AG04449 (cell line): Measurements from ENCODE around the gene CNTN2.

Experiments used
- CTCF ChIA-PET: fragments of 350-600 bp; formaldehyde crosslinking; extraction: SDS; loops from one replicate; lab custom pipeline; 2021; ENCODE audit warnings: antibody characterized with exemption; lab: Yijun Ruan, JAX
- POLR2A ChIA-PET: fragments of 400-600, 350-600 bp; formaldehyde crosslinking; extraction: SDS; loops from one replicate; lab custom pipeline; 2020; ENCODE audit warnings: antibody characterized with exemption, inconsistent platforms; lab: Yijun Ruan, JAX
- DNase-seq: peaks from one replicate; pipeline ENCODE4 v3.0.0-alpha.2; 2010; ENCODE audit warnings: low read depth, low spot score
- H3K4me3 ChIP-seq: 2 replicates; pipeline ENCODE4 v1.5.1; 2011; ENCODE audit warnings: low read depth, mild to moderate bottlenecking, control low read depth, low read length
- CTCF ChIP-seq: IDR thresholded peaks from one replicate; pipeline ENCODE4 v1.5.1; 2011; ENCODE audit warnings: mild to moderate bottlenecking, moderate library complexity, low read length, control low read depth, inconsistent platforms; ENCODE audit not compliant: insufficient read depth; ENCODE audit errors: missing control alignments

CNTN2 gene

GRCh38 chr1:205042911-205043806 lies at the start of gene CNTN2:
Gene CNTN2 (plus strand): TSS chr1:205043212. CDS start chr1:205053186, 9,974 bp downstream.
- ChIA-PET CTCF (interaction anchor here (1.0 to 5.9 kb wide), 3 partner anchors 18 to 236 kb away, joined by 3 to 47 read pairs (median 14); no protein-coding TSS in a partner anchor), POLR2A (no interaction called here)
- no peak for DNase-seq
- no peak within 1 kb of the TSS for H3K4me3 ChIP-seq
- TF ChIP-seq CTCF: no peak

- no peak for DNase-seq
- CTCF ChIA-PET: interaction anchor here (1.2 to 13.0 kb wide), 7 partner anchors 8 to 260 kb away, joined by 3 to 269 read pairs (median 4); no protein-coding TSS in a partner anchor
- POLR2A ChIA-PET: no interaction called here
These were observed 48.7 kb upstream of the CNTN2 start for GRCh38 chr1:204994086-204994862.

GRCh38 chr1:204996981-204997380 lies 46.0 kb upstream of the CNTN2 start:
- ChIA-PET CTCF (interaction anchor here (1.7 to 11.2 kb wide), 5 partner anchors 9 to 145 kb away, joined by 6 to 262 read pairs (median 65); no protein-coding TSS in a partner anchor), POLR2A (no interaction called here)
- DNase-seq: no peak
- no peak for TF ChIP-seq CTCF
- no peak overlapping the region for H3K4me3 ChIP-seq

More at GRCh38 chr1:204994086-204994862, 48.7 kb upstream of the CNTN2 start:
- no peak overlapping the region for H3K4me3 ChIP-seq
- TF ChIP-seq CTCF: no peak

GRCh38 chr1:204997591-204998355 lies 45.2 kb upstream of the CNTN2 start:
- ChIA-PET POLR2A (no interaction called here), CTCF (interaction anchor here (1.0 to 11.2 kb wide), 7 partner anchors 9 to 259 kb away, joined by 3 to 79 read pairs (median 9); no protein-coding TSS in a partner anchor)
- no peak for TF ChIP-seq CTCF
- DNase-seq: no peak
- H3K4me3 ChIP-seq: no peak overlapping the region

GRCh38 chr1:205001162-205001561 lies 41.9 kb upstream of the CNTN2 start:
- ChIA-PET POLR2A (no interaction called here), CTCF (interaction anchor here (1.1 to 11.2 kb wide), 5 partner anchors 13 to 193 kb away, joined by 3 to 79 read pairs (median 11); no protein-coding TSS in a partner anchor)
- H3K4me3 ChIP-seq: no peak overlapping the region
- TF ChIP-seq CTCF: no peak
- DNase-seq: no peak
